ENCODE measurements around the gene MSI2.

- no peak for TF ChIP-seq CTCF (IDR thresholded peaks at IDR 0.05)
- no peak for TF ChIP-seq EZH2 (IDR thresholded peaks at IDR 0.05; ENCODE audit: borderline replicate concordance, insufficient read depth, low read depth, low read length, poor library complexity, severe bottlenecking)
These were observed 67.1 kb downstream of the MSI2 start for GRCh38 chr17:57323391-57323790.

Measured in B cell (primary cell).